Peyer's patch (tissue), 4 donors: ENCODE data around the gene POMT2.

Experiments
- CTCF ChIP-seq, 6 experiments: fragments of 450-650 bp in 4 of 6; fragments of 200-600 bp in 2 of 6; sonication (generic) in 1 of 6; IDR thresholded peaks; one replicate each; pipeline ENCODE4 v1.5.1; 2017 to 2019; ENCODE audit warnings: antibody characterized with exemption in 6 of 6, mild to moderate bottlenecking in 3 of 6, moderate library complexity in 1 of 6
- POLR2A ChIP-seq, 2 donors: fragments of 450-650 bp; IDR thresholded peaks; one replicate each; pipeline ENCODE4 v1.5.1; 2017; ENCODE audit warnings: antibody characterized with exemption in 2 of 2, mild to moderate bottlenecking in 2 of 2, moderate library complexity in 2 of 2

GRCh38 chr14:77343662-77344061 lies 23.0 kb upstream of the POMT2 start:
- no peak for TF ChIP-seq CTCF (IDR thresholded peaks at IDR 0.05)
- no peak for TF ChIP-seq POLR2A (IDR thresholded peaks at IDR 0.05)
